H9 (cell line): ENCODE data around the gene FAT1. TPM values are rescaled to one million over a fixed set of nuclear protein-coding genes. Genes with fewer than 3 reads are reported as not detected.

Experiments
- DNase-seq: peaks from one replicate; pipeline ENCODE4 v3.0.0-alpha.2; 2017
- H2AFZ ChIP-seq: one replicate; pipeline ENCODE4 v1.6.1; 2013; ENCODE audit warnings: mild to moderate bottlenecking, low read length, control low read depth, moderate library complexity
- H2AK5ac ChIP-seq: 2 replicates; pipeline ENCODE4 v1.6.1; 2013; ENCODE audit warnings: low read length, control low read depth, mixed read lengths; ENCODE audit not compliant: insufficient read length
- H2BK120ac ChIP-seq: one replicate; pipeline ENCODE4 v1.6.1; 2013; ENCODE audit warnings: low read depth, mild to moderate bottlenecking, low read length, control low read depth, inconsistent platforms; ENCODE audit not compliant: poor library complexity, severe bottlenecking
- H2BK12ac ChIP-seq: 2 replicates; pipeline ENCODE4 v1.6.1; 2013; ENCODE audit warnings: low read length, control low read depth, mixed read lengths, low read depth; ENCODE audit not compliant: insufficient read length
- H2BK15ac ChIP-seq: 2 replicates; pipeline ENCODE4 v1.6.1; 2013; ENCODE audit warnings: low read depth, low read length, control low read depth
- H2BK20ac ChIP-seq: one replicate; pipeline ENCODE4 v1.6.1; 2013; ENCODE audit warnings: low read depth, mild to moderate bottlenecking, low read length, control low read depth, inconsistent platforms; ENCODE audit not compliant: poor library complexity, severe bottlenecking
- H2BK5ac ChIP-seq: 2 replicates; pipeline ENCODE4 v1.6.1; 2013; ENCODE audit warnings: low read length, control low read depth, mixed read lengths; ENCODE audit not compliant: insufficient read length
- H3K14ac ChIP-seq: 2 replicates; pipeline ENCODE4 v1.6.1; 2013; ENCODE audit warnings: low read length, control low read depth; ENCODE audit not compliant: insufficient read depth
- H3K18ac ChIP-seq: 2 replicates; pipeline ENCODE4 v1.6.1; 2013; ENCODE audit warnings: low read depth, mild to moderate bottlenecking, mixed read lengths, low read length, control low read depth; ENCODE audit not compliant: insufficient read length
- H3K23ac ChIP-seq: 2 replicates; pipeline ENCODE4 v1.6.1; 2013; ENCODE audit warnings: low read length, control low read depth, mixed read lengths, low read depth; ENCODE audit not compliant: insufficient read length
- H3K23me2 ChIP-seq: 2 replicates; pipeline ENCODE4 v1.6.1; 2013; ENCODE audit warnings: low read depth, mild to moderate bottlenecking, mixed read lengths, low read length, control low read depth; ENCODE audit not compliant: insufficient read length, poor library complexity, severe bottlenecking
- H3K27ac ChIP-seq: 2 replicates; pipeline ENCODE4 v1.5.1; 2013; ENCODE audit warnings: low read length, control low read depth, mixed read lengths, low read depth; ENCODE audit not compliant: insufficient read length
- H3K27me3 ChIP-seq: 2 replicates; pipeline ENCODE4 v1.6.1; 2013; ENCODE audit warnings: low read length, control low read depth, inconsistent platforms; ENCODE audit not compliant: insufficient read depth
- H3K4ac ChIP-seq: 2 replicates; pipeline ENCODE4 v1.6.1; 2013; ENCODE audit warnings: low read depth, mild to moderate bottlenecking, control low read depth, inconsistent platforms, low read length, moderate library complexity
- H3K4me1 ChIP-seq: 2 replicates; pipeline ENCODE4 v1.6.1; 2013; ENCODE audit warnings: low read length, control low read depth, inconsistent platforms; ENCODE audit not compliant: insufficient read depth
- H3K4me2 ChIP-seq: 2 replicates; pipeline ENCODE4 v1.6.1; 2013; ENCODE audit warnings: low read length, control low read depth, mixed read lengths; ENCODE audit not compliant: insufficient read length, insufficient read depth
- H3K56ac ChIP-seq: 2 replicates; pipeline ENCODE4 v1.6.1; 2013; ENCODE audit warnings: low read depth, mild to moderate bottlenecking, mixed read lengths, low read length, control low read depth; ENCODE audit not compliant: insufficient read length
- H3K79me1 ChIP-seq: 2 replicates; pipeline ENCODE4 v1.6.1; 2013; ENCODE audit warnings: low read depth, mild to moderate bottlenecking, moderate library complexity, low read length, control low read depth, inconsistent platforms; ENCODE audit not compliant: insufficient read depth, poor library complexity, severe bottlenecking
- H3K79me2 ChIP-seq: 2 replicates; pipeline ENCODE4 v1.6.1; 2013; ENCODE audit warnings: low read length, control low read depth, inconsistent platforms; ENCODE audit not compliant: insufficient read depth
- H3K9ac ChIP-seq: 2 replicates; pipeline ENCODE4 v1.6.1; 2013; ENCODE audit warnings: low read length, control low read depth, mixed read lengths; ENCODE audit not compliant: insufficient read length; ENCODE audit errors: extremely low read depth
- H3K9me3 ChIP-seq: one replicate; pipeline ENCODE4 v1.6.1; 2013; ENCODE audit warnings: low read depth, low read length, inconsistent platforms; ENCODE audit not compliant: control insufficient read depth
- H3T11ph ChIP-seq: one replicate; pipeline ENCODE4 v1.6.1; 2013; ENCODE audit warnings: mild to moderate bottlenecking, low read length, control low read depth, inconsistent platforms
- H4K20me1 ChIP-seq: one replicate; pipeline ENCODE4 v1.6.1; 2013; ENCODE audit not compliant: control insufficient read depth, insufficient read length, insufficient read depth
- H4K5ac ChIP-seq: 2 replicates; pipeline ENCODE4 v1.6.1; 2013; ENCODE audit warnings: low read depth, mild to moderate bottlenecking, mixed read lengths, low read length, control low read depth; ENCODE audit not compliant: insufficient read length
- H4K8ac ChIP-seq: replicated peaks from 2 replicates; pipeline ENCODE4 v1.6.1; 2013; ENCODE audit warnings: low read length, control low read depth, mixed read lengths, low read depth; ENCODE audit not compliant: insufficient read length
- H4K91ac ChIP-seq: 2 replicates; pipeline ENCODE4 v1.6.1; 2013; ENCODE audit warnings: low read depth, mild to moderate bottlenecking, moderate library complexity, mixed read lengths, low read length, control low read depth; ENCODE audit not compliant: insufficient read length
- H3K27ac Mint-ChIP-seq, 3 experiments: 2 replicates in 2 of 3; 3 replicates in 1 of 3; pipeline ENCODE4 v1.8.0; 2020 to 2021; ENCODE audit warnings: mixed read lengths in 3 of 3, mild to moderate bottlenecking in 1 of 3, moderate library complexity in 1 of 3
- H3K27me3 Mint-ChIP-seq: 2 replicates; pipeline ENCODE4 v1.8.0; 2021; ENCODE audit warnings: low read depth, mild to moderate bottlenecking, moderate library complexity, mixed read lengths
- H3K36me3 Mint-ChIP-seq, 3 experiments: 2 replicates in 2 of 3; 3 replicates in 1 of 3; pipeline ENCODE4 v1.8.0; 2020 to 2021; ENCODE audit warnings: low read depth in 3 of 3, mixed read lengths in 3 of 3; ENCODE audit not compliant: insufficient read depth in 1 of 3
- H3K4me1 Mint-ChIP-seq, 2 experiments: 2 replicates each; pipeline ENCODE4 v1.8.0; 2020; ENCODE audit warnings: mixed read lengths in 2 of 2
- H3K4me3 Mint-ChIP-seq, 2 experiments: 2 replicates in 1 of 2; 3 replicates in 1 of 2; pipeline ENCODE4 v1.8.0; 2020 to 2021; ENCODE audit warnings: mild to moderate bottlenecking in 2 of 2, mixed read lengths in 2 of 2, moderate library complexity in 1 of 2
- H3K9me3 Mint-ChIP-seq, 2 experiments: 2 replicates in 1 of 2; 3 replicates in 1 of 2; pipeline ENCODE4 v1.8.0; 2020; ENCODE audit warnings: mild to moderate bottlenecking in 2 of 2, mixed read lengths in 2 of 2, moderate library complexity in 1 of 2
- WGBS: extraction: QIAGEN DNeasy Blood & Tissue Kit; methylation state at CpG from one replicate; pipeline ENCODE4 v1.1.7; 2013; ENCODE audit warnings: missing lambda C conversion rate, low lambda C conversion rate, mixed read lengths; ENCODE audit not compliant: insufficient read length; ENCODE audit errors: extremely low coverage; 5-methylcytosine and 5-hydroxymethylcytosine counted together
- total RNA-seq: library from RNA; stranded (reverse); gene quantifications from 2 replicates; pipeline ENCODE4 v1.2.1, GENCODE V29; 2021
- TF ChIP-seq, protein P1 (sequence below): fragments of 200-600 bp; sonication (generic); conservative IDR thresholded peaks from 3 replicates; pipeline ENCODE4 v1.8.0; 2021; ENCODE audit warnings: antibody characterized with exemption, mild to moderate bottlenecking

The FAT1 gene
- total RNA-seq, 1 experiment from 2014 or later = 173 TPM

DNA sequence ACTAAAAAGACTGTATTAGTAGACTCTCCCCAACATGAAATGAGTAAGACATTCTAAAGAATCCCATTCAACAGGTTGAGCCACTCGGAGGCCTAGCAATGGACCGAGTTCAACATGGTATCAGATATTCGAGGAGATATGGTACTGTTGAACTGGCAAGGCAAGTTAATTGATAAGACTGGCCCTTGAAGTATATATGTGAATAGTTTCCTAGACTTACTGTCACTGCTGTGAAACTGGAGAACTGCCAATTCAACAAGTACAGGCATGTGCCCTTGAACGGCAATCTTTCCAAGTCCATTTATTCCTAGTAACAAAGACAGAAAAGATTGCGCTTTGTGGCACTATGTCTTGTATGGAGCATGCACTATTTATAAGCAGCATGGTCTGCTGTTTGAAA lies 24.4 kb downstream of the FAT1 start:
- Histone ChIP-seq H2BK120ac (no peak overlapping the region), H3K9ac (no peak overlapping the region), H2AFZ (no peak overlapping the region), H3K14ac (no peak overlapping the region), H4K20me1 (no peaks in the 10 kb centered on the region), H4K8ac (no peak overlapping the region), H3K27ac (no peak overlapping the region), H2AK5ac (no peak overlapping the region), H3K18ac (no peak overlapping the region), H3K4me2 (no peak overlapping the region), H3K56ac (no peak overlapping the region), H2BK15ac (no peak overlapping the region), H3K23ac (no peak overlapping the region), H3K27me3 (no peaks in the 10 kb centered on the region), H3K9me3 (no peaks in the 10 kb centered on the region), H3K23me2 (no peaks in the 10 kb centered on the region), H3K4ac (no peak overlapping the region), H3K79me2 (peaks cover 27% of the 10 kb centered on the region; the same call in 1 of the 2 replicates), H4K5ac (no peak overlapping the region), H3T11ph (no peak overlapping the region), H2BK20ac (no peak overlapping the region), H3K4me1 (peaks cover 11% of the 10 kb centered on the region), H4K91ac (no peak overlapping the region), H3K79me1 (peaks cover 5% of the 10 kb centered on the region), H2BK5ac (no peak overlapping the region), H2BK12ac (no peak overlapping the region)
- no CpG with 5 or more reads among the region's 5 CpGs for WGBS
- Mint-ChIP-seq H3K4me1 (peaks cover 65 to 74% of the 10 kb centered on the region in 2 experiments), H3K36me3 (peaks cover 20 to 57% (median 46%) of the 10 kb centered on the region in 3 experiments), H3K27me3 (no peaks in the 10 kb centered on the region), H3K4me3 (no peak overlapping the region), H3K9me3 (no peaks in the 10 kb centered on the region; a peak in 2 of 5 replicates), H3K27ac (no peak overlapping the region)
- TF ChIP-seq, protein P1, sequence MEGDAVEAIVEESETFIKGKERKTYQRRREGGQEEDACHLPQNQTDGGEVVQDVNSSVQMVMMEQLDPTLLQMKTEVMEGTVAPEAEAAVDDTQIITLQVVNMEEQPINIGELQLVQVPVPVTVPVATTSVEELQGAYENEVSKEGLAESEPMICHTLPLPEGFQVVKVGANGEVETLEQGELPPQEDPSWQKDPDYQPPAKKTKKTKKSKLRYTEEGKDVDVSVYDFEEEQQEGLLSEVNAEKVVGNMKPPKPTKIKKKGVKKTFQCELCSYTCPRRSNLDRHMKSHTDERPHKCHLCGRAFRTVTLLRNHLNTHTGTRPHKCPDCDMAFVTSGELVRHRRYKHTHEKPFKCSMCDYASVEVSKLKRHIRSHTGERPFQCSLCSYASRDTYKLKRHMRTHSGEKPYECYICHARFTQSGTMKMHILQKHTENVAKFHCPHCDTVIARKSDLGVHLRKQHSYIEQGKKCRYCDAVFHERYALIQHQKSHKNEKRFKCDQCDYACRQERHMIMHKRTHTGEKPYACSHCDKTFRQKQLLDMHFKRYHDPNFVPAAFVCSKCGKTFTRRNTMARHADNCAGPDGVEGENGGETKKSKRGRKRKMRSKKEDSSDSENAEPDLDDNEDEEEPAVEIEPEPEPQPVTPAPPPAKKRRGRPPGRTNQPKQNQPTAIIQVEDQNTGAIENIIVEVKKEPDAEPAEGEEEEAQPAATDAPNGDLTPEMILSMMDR = no peak
- no peak for DNase-seq
